ENCODE measurements around the gene ZNF580.

- TF ChIP-seq ISL1 (CRISPR knock-in tag; IDR thresholded peaks at IDR 0.05) (no peak), PATZ1 (CRISPR knock-in tag; IDR thresholded peaks at IDR 0.05; ENCODE audit: borderline replicate concordance) (no peak), ZNF8 (CRISPR knock-in tag; IDR thresholded peaks at IDR 0.05) (no peak), ZFP3 (CRISPR knock-in tag; IDR thresholded peaks at IDR 0.05) (no peak), ARNTL (CRISPR knock-in tag; IDR thresholded peaks at IDR 0.05; ENCODE audit: borderline replicate concordance, low read depth) (no peak), BACH2 (CRISPR knock-in tag; IDR thresholded peaks at IDR 0.05; ENCODE audit: borderline replicate concordance) (no peak), ZNF565 (CRISPR knock-in tag; conservative IDR thresholded peaks at IDR 0.05; ENCODE audit: low read depth) (no peak)
- TF ChIP-seq, protein P1, sequence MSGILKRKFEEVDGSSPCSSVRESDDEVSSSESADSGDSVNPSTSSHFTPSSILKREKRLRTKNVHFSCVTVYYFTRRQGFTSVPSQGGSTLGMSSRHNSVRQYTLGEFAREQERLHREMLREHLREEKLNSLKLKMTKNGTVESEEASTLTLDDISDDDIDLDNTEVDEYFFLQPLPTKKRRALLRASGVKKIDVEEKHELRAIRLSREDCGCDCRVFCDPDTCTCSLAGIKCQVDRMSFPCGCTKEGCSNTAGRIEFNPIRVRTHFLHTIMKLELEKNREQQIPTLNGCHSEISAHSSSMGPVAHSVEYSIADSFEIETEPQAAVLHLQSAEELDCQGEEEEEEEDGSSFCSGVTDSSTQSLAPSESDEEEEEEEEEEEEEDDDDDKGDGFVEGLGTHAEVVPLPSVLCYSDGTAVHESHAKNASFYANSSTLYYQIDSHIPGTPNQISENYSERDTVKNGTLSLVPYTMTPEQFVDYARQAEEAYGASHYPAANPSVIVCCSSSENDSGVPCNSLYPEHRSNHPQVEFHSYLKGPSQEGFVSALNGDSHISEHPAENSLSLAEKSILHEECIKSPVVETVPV (CRISPR knock-in tag; IDR thresholded peaks at IDR 0.05), result no peak
- TF ChIP-seq, protein P2, sequence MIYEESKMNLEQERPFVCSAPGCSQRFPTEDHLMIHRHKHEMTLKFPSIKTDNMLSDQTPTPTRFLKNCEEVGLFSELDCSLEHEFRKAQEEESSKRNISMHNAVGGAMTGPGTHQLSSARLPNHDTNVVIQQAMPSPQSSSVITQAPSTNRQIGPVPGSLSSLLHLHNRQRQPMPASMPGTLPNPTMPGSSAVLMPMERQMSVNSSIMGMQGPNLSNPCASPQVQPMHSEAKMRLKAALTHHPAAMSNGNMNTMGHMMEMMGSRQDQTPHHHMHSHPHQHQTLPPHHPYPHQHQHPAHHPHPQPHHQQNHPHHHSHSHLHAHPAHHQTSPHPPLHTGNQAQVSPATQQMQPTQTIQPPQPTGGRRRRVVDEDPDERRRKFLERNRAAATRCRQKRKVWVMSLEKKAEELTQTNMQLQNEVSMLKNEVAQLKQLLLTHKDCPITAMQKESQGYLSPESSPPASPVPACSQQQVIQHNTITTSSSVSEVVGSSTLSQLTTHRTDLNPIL (CRISPR knock-in tag; IDR thresholded peaks at IDR 0.05; ENCODE audit: low read depth), result no peak
These were observed 34.2 kb downstream of the ZNF580 start, which contains the start of gene EPN1 for GRCh38 chr19:55674841-55675660.
